ENCODE data around the gene TTC39A. TPM values are rescaled to one million over a fixed set of nuclear protein-coding genes. Genes with fewer than 3 reads are reported as not detected.

TTC39A gene
- polyA plus RNA-seq, 2 of the 4 experiments (the other 2 are of a cell fraction) = 1.4 to 6.2 TPM

DNA sequence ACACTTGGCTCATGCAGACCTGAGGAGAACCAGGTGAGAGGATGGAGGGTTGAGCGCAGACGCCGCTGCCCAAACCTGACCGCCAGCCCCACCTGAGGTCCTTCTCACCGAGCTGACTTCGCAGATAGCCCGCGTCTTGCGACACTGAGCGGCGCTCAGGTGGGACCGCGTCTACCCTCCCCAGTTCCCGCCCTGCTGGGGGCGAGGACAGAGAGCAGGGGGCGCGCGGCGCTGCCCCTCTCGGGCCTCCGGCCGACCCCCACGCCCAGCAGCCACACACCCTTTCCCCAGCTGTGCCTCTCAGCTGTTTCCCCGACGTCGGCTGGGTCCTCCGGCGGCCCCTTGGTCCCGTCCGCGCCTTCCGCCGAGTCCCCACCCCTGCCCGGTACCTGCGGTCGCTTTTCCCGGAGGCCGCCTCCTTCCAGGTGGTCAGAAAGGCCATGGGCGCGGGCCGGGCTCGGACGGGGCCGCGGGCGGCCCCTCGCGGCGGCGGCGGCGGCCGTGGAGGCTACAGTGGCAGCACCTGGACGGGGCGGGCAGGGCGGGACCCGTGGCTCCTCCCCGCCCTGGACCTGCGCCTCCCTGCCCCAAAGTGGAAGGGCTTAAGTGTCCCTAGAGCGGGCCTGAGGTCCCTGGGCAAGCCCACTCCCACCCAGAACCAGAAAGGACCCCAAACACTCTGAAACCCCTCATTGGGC, 14.4 kb upstream of the TTC39A start:
- Histone ChIP-seq H3K4me1 (no peaks in the 10 kb centered on the region), H3K27ac (peak overlapping the region; percentile 46 to 76; a peak in 5 of 6 replicates), H3K4me2 (peak overlapping the region; percentile 68), H3K4me3 (peak overlapping the region; percentile 37), H3K9me3 (no peaks in the 10 kb centered on the region)
- TF ChIP-seq, protein P1, sequence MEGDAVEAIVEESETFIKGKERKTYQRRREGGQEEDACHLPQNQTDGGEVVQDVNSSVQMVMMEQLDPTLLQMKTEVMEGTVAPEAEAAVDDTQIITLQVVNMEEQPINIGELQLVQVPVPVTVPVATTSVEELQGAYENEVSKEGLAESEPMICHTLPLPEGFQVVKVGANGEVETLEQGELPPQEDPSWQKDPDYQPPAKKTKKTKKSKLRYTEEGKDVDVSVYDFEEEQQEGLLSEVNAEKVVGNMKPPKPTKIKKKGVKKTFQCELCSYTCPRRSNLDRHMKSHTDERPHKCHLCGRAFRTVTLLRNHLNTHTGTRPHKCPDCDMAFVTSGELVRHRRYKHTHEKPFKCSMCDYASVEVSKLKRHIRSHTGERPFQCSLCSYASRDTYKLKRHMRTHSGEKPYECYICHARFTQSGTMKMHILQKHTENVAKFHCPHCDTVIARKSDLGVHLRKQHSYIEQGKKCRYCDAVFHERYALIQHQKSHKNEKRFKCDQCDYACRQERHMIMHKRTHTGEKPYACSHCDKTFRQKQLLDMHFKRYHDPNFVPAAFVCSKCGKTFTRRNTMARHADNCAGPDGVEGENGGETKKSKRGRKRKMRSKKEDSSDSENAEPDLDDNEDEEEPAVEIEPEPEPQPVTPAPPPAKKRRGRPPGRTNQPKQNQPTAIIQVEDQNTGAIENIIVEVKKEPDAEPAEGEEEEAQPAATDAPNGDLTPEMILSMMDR (IDR thresholded peaks at IDR 0.05) = peak; percentile 33
- TF ChIP-seq FOSL2 (IDR thresholded peaks at IDR 0.05) (no peak), FOSL2 (CRISPR knock-in tag; IDR thresholded peaks at IDR 0.05) (no peak), MAX (IDR thresholded peaks at IDR 0.05) (no peak), GATA3 (IDR thresholded peaks at IDR 0.05; ENCODE audit: borderline replicate concordance) (no peak), EHF (CRISPR knock-in tag; IDR thresholded peaks at IDR 0.05) (no peak), NPAS2 (CRISPR knock-in tag; IDR thresholded peaks at IDR 0.05; ENCODE audit: borderline replicate concordance) (no peak), CBX8 (IDR thresholded peaks at IDR 0.05) (no peak), ESRRA (IDR thresholded peaks at IDR 0.05; ENCODE audit: borderline replicate concordance, low read length) (no peak)
- POLR2A ChIA-PET = no interaction called here
- peak; percentile 68 to 79; a peak in 5 of 6 replicates for ATAC-seq
- 66% methylated on average over 14 of the region's 60 CpGs for WGBS (ENCODE audit: missing lambda C conversion rate)
- FAIRE-seq = no peak
- CTCF ChIA-PET = no interaction called here
- DNase-seq (ENCODE audit: low read depth in 1 of 2, low spot score in 1 of 2) = no peak

DNA sequence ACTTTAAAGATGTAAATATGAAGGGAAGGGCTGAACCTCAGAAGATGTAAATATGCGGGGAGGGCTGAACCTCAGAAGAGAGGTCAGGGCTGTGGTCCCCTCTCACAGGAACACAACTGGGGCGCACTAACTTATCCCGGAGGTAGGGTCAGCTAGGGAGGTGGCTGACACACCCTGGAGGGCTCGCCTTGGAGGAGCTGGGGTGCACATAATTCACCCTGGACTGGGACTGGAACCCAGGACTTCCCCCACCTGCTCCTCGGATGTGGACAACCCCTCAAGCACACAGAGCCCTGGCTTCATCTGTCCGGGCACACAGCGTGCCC, 13.9 kb upstream of the TTC39A start:
- H3K4me2 ChIP-seq = peak overlapping the region; percentile 68; the same call in 2 of the 3 replicates
- no peaks in the 10 kb centered on the region for H3K4me1 ChIP-seq
- ChIA-PET CTCF (no interaction called here), POLR2A (no interaction called here)
- no peak for ATAC-seq
- H3K4me3 ChIP-seq = no peak overlapping the region; the same call in 2 of the 3 replicates
- H3K27ac ChIP-seq = no peak overlapping the region
- no peak for FAIRE-seq
- DNase-seq (ENCODE audit: low read depth in 1 of 2, low spot score in 1 of 2) = no peak
- 93% methylated on average over 7 of the region's 7 CpGs for WGBS (ENCODE audit: missing lambda C conversion rate)
- H3K9me3 ChIP-seq = no peaks in the 10 kb centered on the region
- TF ChIP-seq SREBF2 (IDR thresholded peaks at IDR 0.05) (no peak), USF2 (IDR thresholded peaks at IDR 0.05) (no peak), EP300 (IDR thresholded peaks at IDR 0.05) (no peak), REST (IDR thresholded peaks at IDR 0.05) (no peak), RFX5 (IDR thresholded peaks at IDR 0.05) (no peak), PHF8 (IDR thresholded peaks at IDR 0.05; ENCODE audit: borderline replicate concordance, low read depth) (no peak), ELK1 (IDR thresholded peaks at IDR 0.05; ENCODE audit: low read depth, low read length) (no peak), CEBPB (IDR thresholded peaks at IDR 0.05) (no peak), SMC3 (IDR thresholded peaks at IDR 0.05) (no peak), KDM5A (IDR thresholded peaks at IDR 0.05) (no peak)
